Activated B cell treated with CpG ODN at 0.5 μM for 24 hours (primary cell): ENCODE measurements around the gene ACVRL1. TPM values are rescaled to one million over a fixed set of nuclear protein-coding genes. Genes with fewer than 3 reads are reported as not detected.

Experiments used
- ATAC-seq: fragments of 200-7000 bp; cut with Tn5 transposase; one replicate; pipeline ENCODE4 v1.10.0; 2021; ENCODE audit warnings: low read depth, mild to moderate bottlenecking, moderate library complexity
- CTCF ChIA-PET: fragments of 350-600 bp; sonication (Branson Sonifier 250); formaldehyde crosslinking; loops from one replicate; lab custom pipeline; 2021; ENCODE audit warnings: antibody characterized with exemption; lab: Charles Lee
- POLR2A ChIA-PET: fragments of 350-600 bp; sonication (Branson Sonifier 250); formaldehyde crosslinking; loops from one replicate; lab custom pipeline; 2021; ENCODE audit warnings: antibody characterized with exemption; lab: Charles Lee
- DNase-seq: peaks from one replicate; pipeline ENCODE4 v3.0.0; 2022
- H3K27ac Mint-ChIP-seq: one replicate; pipeline ENCODE4 v1.8.0; 2020; ENCODE audit warnings: mixed read lengths
- H3K27me3 Mint-ChIP-seq: one replicate; pipeline ENCODE4 v1.8.0; 2021; ENCODE audit warnings: mixed read lengths
- H3K36me3 Mint-ChIP-seq: one replicate; pipeline ENCODE4 v1.8.0; 2021; ENCODE audit warnings: low read depth, mixed read lengths
- H3K4me1 Mint-ChIP-seq: one replicate; pipeline ENCODE4 v1.8.0; 2021; ENCODE audit warnings: mixed read lengths
- H3K4me3 Mint-ChIP-seq: one replicate; pipeline ENCODE4 v1.8.0; 2020; ENCODE audit warnings: mild to moderate bottlenecking, mixed read lengths
- H3K9me3 Mint-ChIP-seq: one replicate; pipeline ENCODE4 v1.8.0; 2020; ENCODE audit warnings: mixed read lengths
- intact Hi-C: fragments of 100-400 bp; cut with micrococcal nuclease; formaldehyde crosslinking; loops from one replicate; pipeline ENCODE4 v1.15.1; 2024
- total RNA-seq: library from RNA; stranded (reverse); gene quantifications from 2 replicates; pipeline ENCODE4 v1.2.3, GENCODE V29; 2022
- TF ChIP-seq, protein P1 (sequence below): fragments of 200-600 bp; IDR thresholded peaks from one replicate; pipeline ENCODE4 v1.8.0; 2022; ENCODE audit warnings: antibody characterized with exemption, mild to moderate bottlenecking

The ACVRL1 gene
- total RNA-seq, 1 donor from 2014 or later: not detected

DNA sequence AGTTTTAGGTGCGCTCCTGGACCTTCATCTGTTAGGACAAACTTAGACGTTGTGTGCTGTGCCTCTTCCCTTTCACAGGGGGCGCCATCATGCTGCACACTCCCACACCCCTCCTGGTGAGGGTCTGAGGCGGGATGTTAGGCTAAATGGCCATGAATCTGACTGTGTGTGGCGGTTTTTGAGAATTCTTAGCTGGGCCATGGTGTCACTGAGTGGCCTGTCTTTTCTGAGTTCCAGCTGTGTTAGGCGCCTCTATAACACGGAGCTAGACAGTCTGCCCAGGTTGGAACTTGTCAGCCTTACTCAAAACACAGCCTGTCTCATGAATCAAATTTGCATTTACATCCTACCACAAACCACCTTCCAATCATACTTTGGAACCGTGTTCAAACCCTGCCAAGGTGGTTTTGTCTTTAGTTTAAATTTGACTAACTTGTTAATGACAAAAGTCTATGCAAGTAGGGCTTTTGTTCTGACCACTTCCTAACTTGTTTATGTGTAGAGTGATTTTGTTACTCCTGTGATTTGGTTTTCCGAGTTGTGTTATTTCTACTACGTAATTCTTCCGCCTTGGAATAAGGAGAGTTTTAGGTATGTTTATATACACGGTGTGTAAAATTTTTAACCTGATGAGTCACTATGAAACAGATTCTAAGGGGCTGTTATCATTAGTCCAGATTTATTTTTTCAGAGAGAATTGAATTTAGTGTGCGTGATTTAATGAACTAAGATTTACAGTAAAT lies 63.8 kb downstream of the ACVRL1 start:
- TF ChIP-seq, protein P1, sequence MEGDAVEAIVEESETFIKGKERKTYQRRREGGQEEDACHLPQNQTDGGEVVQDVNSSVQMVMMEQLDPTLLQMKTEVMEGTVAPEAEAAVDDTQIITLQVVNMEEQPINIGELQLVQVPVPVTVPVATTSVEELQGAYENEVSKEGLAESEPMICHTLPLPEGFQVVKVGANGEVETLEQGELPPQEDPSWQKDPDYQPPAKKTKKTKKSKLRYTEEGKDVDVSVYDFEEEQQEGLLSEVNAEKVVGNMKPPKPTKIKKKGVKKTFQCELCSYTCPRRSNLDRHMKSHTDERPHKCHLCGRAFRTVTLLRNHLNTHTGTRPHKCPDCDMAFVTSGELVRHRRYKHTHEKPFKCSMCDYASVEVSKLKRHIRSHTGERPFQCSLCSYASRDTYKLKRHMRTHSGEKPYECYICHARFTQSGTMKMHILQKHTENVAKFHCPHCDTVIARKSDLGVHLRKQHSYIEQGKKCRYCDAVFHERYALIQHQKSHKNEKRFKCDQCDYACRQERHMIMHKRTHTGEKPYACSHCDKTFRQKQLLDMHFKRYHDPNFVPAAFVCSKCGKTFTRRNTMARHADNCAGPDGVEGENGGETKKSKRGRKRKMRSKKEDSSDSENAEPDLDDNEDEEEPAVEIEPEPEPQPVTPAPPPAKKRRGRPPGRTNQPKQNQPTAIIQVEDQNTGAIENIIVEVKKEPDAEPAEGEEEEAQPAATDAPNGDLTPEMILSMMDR: no peak
- peak overlapping the region; percentile 69 for H3K4me3 Mint-ChIP-seq
- peaks cover 54% of the 10 kb centered on the region for H3K4me1 Mint-ChIP-seq
- no peaks in the 10 kb centered on the region for H3K9me3 Mint-ChIP-seq
- peak overlapping the region; percentile 63 for H3K27ac Mint-ChIP-seq
- ATAC-seq (peak; percentile 85), DNase-seq (peak; percentile 23)
- peaks cover 6% of the 10 kb centered on the region for H3K36me3 Mint-ChIP-seq
- ChIA-PET POLR2A (interaction anchor here (0.6 to 1.2 kb wide), 5 partner anchors 10 to 77 kb away, joined by 3 read pairs; partner anchors contain the start of gene TAMALIN), CTCF (interaction anchor here (0.7 to 2.5 kb wide), 10 partner anchors 9 to 147 kb away, joined by 3 to 10 read pairs (median 5); no protein-coding TSS in a partner anchor)
- no peaks in the 10 kb centered on the region for H3K27me3 Mint-ChIP-seq
- intact Hi-C loops: loop anchor here (1.0 to 10.0 kb wide), 3 partner anchors 9 to 96 kb away; partner anchors contain the start of gene ACVR1B

DNA sequence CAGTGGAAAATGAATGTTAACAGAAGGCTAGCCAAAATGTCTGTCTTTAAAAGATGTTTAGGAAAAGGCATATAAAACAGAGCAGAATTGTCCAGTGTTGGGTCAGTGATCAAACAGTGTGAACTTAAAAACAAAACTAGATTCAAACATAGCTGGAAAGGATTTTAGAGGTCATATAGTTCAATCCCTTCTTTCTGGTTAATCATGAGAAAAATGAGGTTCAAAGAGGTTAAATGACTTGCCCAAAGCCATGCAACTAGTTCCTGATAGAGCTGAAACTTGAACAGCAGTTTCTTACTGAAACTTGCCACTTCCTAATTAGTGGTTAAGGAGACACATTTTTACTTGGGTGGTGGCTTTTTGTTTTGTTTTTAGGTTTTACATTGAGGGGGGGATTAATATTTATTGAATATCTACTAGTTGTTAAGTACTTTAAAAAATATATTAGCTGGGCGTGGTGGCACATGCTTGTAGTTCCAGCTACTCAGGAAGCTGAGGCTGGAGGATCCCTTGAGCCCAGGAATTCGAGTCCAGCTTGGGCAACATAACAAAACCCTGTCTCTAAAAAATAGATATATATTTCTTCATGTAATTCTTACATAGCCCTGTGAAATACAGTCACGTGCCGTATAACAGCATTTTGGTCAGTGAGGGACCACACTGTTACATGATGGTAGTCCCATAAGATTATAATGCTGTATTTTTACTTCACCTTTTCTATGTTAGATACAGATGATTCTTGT lies 64.5 kb downstream of the ACVRL1 start:
- TF ChIP-seq, protein P1: no peak
- POLR2A ChIA-PET: interaction anchor here (0.7 to 1.2 kb wide), 5 partner anchors 9 to 78 kb away, joined by 3 to 10 read pairs (median 3); partner anchors contain the start of genes ACVR1B and TAMALIN
- CTCF ChIA-PET: interaction anchor here (1.0 to 2.5 kb wide), 5 partner anchors 9 to 146 kb away, joined by 3 to 10 read pairs (median 6); no protein-coding TSS in a partner anchor
- Mint-ChIP-seq H3K27me3 (no peaks in the 10 kb centered on the region), H3K9me3 (no peaks in the 10 kb centered on the region), H3K4me3 (peak overlapping the region; percentile 69), H3K27ac (peak overlapping the region; percentile 63), H3K36me3 (peaks cover 14% of the 10 kb centered on the region), H3K4me1 (peaks cover 54% of the 10 kb centered on the region)
- intact Hi-C loops: loop anchor here (1.0 to 10.0 kb wide), 3 partner anchors 8 to 97 kb away; partner anchors contain the start of gene ACVR1B
- ATAC-seq: peak; percentile 32
- DNase-seq: no peak

DNA sequence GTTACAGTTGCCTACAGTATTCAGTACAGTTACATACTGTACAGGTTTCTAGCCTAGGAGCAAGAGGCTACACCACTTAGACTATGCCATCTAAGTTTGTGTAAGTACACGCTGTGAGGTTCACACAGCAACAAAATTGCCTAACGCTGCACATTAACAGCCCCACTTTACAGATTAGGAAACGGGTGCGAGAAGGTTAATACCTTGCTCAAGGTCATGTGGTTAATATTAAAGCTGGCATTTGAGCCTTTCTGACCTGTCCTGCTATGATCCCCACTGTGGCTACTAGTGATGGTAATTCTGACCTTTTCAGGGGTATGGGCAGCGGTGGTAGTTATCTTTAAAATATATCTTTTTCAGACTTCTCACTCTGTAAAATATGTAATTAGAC lies 65.1 kb downstream of the ACVRL1 start:
- TF ChIP-seq, protein P1: no peak
- H3K27me3 Mint-ChIP-seq: no peaks in the 10 kb centered on the region
- DNase-seq (no peak), ATAC-seq (no peak)
- CTCF ChIA-PET: interaction anchor here (1.0 to 2.5 kb wide), 3 partner anchors 9 to 53 kb away, joined by 3 to 10 read pairs (median 8); no protein-coding TSS in a partner anchor
- H3K36me3 Mint-ChIP-seq: peaks cover 16% of the 10 kb centered on the region
- H3K4me3 Mint-ChIP-seq: peak overlapping the region; percentile 0
- no peak overlapping the region for H3K27ac Mint-ChIP-seq
- intact Hi-C loops: loop anchor here (10.0 kb wide), 1 partner anchor 98 kb away; no protein-coding TSS in a partner anchor
- peaks cover 54% of the 10 kb centered on the region for H3K4me1 Mint-ChIP-seq
- POLR2A ChIA-PET: interaction anchor here (0.7 to 1.2 kb wide), 3 partner anchors 8 to 34 kb away, joined by 3 to 10 read pairs (median 4); partner anchors contain the start of genes ACVR1B and TAMALIN
- no peaks in the 10 kb centered on the region for H3K9me3 Mint-ChIP-seq

DNA sequence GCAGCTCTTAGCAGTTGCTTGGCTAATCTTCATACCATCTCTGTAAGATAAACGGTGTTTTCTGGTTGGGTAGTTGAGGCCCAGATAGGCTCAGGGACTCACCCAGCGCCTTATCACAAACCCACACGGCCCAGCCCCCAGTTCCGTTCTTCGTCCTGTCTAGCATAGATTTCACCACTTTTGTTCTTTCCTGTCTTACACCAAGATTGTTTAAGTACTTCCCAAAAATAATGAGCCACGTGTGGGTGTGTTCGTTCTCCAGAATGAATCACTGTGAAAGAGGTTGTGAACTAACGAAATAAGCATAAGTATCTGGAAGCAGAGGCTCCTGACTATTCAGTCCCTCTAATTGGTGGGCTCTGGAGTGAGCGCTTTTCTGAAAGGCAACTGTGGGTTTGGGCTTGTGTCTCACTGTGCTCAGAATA lies 65.6 kb downstream of the ACVRL1 start:
- H3K4me1 Mint-ChIP-seq: peaks cover 54% of the 10 kb centered on the region
- POLR2A ChIA-PET: no interaction called here

More for the DNA sequence above, 65.6 kb downstream of the ACVRL1 start:
- DNase-seq: no peak
- Mint-ChIP-seq H3K27ac (no peak overlapping the region), H3K9me3 (no peaks in the 10 kb centered on the region), H3K36me3 (peaks cover 16% of the 10 kb centered on the region), H3K27me3 (no peaks in the 10 kb centered on the region), H3K4me3 (peak overlapping the region; percentile 0)
- CTCF ChIA-PET: no interaction called here
- TF ChIP-seq, protein P1: no peak
- no peak for ATAC-seq
- intact Hi-C loops: loop anchor here (10.0 kb wide), 1 partner anchor 98 kb away; no protein-coding TSS in a partner anchor

Other genes with a start within 250 kb of the ACVRL1 start
- 0.39 and 0.69 TPM in 2 replicates for gene FIGNL2, start 58.8 kb upstream of the ACVRL1 start, total RNA-seq
- not detected in 2 replicates for gene ANKRD33, start 19.4 kb upstream of the ACVRL1 start, total RNA-seq
- gene ACVR1B, start 44.2 kb downstream of the ACVRL1 start, total RNA-seq: 7.8 and 10.0 TPM in 2 replicates
- gene TAMALIN, start 99.4 kb downstream of the ACVRL1 start, total RNA-seq: 47.6 and 52.8 TPM in 2 replicates
- 18.8 and 24.2 TPM in 2 replicates for gene NR4A1, start 143.9 kb downstream of the ACVRL1 start, total RNA-seq
- gene ATG101, start 162.5 kb downstream of the ACVRL1 start, total RNA-seq: 25.6 and 32.5 TPM in 2 replicates
- gene SMIM41, start 172.2 kb downstream of the ACVRL1 start, total RNA-seq: 0.24 TPM in 1 of 2 replicates, not detected in the other